GM19324 (cell line): Measurements from ENCODE around the gene NLN.
"Not testable (repeated sequence)": the region's sequence is repeated elsewhere in the genome, so short reads cannot be mapped to it uniquely, and the experiment has no call there.

Experiments
- ATAC-seq: cut with Tn5 transposase; IDR thresholded peaks from one replicate; pipeline ENCODE4 v1.9.1; 2021; ENCODE audit warnings: mild to moderate bottlenecking, moderate library complexity; ENCODE audit not compliant: unreplicated experiment, low FRiP score

The NLN gene

DNA sequence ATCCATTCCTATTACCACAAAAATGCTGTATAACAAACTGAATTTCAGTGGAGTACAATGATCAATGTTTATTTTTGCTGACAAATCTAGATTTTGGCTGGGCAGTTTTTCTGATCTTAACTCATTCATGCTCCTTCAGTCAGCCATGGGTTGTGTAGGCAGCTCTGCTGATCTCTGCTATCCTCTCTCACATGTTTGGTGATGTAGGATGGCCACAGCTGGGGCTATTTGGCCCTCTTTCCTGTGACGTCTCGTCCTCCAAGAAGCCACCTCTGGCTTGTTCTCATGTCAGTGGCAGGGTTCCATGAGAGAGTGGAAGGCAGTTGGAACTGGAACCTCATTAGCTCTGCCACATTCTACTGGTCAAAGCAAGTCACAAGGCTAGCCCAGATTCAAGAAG, 8.9 kb downstream of the NLN start:
- no peak for ATAC-seq

DNA sequence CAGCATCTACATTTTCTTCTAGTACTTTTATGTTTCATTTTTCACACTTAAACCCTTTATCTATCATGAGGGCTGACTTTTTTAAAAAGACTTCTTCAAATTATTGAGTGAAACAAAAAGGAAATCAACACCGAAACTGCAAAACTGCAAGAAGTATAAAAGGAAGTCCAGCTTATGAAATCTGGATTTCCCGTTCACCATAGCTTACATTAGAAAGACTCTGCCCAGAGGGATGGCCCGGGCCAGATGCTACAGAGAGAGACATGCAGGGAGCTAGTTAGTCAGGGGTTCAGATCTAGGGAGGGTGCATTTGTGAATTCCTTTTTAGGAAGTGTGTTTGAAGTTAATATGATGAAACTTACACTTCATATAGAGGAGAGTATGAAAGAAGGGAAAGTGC, 10.0 kb downstream of the NLN start:
- ATAC-seq, result not testable (repeated sequence)

DNA sequence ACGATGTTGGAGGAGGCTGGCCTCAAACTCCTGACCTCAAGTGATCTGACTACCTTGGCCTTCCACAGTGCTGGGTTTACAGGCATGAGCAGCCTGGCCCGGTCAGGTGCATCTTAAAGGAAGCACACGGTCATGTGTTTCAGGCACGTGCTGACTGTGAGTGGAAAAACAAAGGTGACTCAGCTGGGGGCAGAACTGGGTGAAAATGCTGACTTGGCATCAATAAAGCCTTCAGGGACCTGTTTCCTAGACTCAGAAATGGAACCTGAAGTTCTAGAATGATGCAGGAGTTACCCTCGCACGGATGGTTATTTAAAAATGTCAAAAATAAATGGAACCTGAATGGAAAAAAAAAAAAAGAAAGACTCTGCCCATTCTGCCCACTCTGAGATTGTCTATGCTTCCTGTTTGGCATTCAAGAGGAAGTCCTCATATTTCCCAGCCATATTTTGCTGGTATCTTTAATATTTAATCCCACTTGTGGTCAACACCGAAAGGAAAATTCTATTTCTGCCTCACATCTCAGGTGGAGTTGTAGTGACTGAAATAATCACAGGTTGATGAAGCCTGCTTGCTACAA, 12.3 kb downstream of the NLN start:
- ATAC-seq, result not testable (repeated sequence)

DNA sequence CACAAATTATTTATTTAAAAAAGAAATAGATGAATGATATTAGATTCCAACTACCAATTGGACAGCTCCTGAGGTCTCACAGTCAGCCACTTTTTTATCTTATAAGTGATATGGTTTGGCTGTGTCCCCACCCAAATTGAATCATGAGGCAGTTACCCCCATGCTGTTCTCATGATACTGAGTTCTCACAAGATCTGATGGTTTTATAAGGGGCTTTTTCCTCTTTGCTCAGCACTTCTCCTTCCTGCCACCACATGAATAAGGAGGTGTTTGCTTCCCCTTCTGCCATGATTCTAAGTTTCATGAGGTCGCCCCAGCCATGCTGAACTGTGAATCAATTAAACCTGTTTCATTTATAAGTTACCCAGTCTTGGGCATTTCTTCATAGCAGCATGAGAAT, 12.9 kb downstream of the NLN start:
- no peak for ATAC-seq

DNA sequence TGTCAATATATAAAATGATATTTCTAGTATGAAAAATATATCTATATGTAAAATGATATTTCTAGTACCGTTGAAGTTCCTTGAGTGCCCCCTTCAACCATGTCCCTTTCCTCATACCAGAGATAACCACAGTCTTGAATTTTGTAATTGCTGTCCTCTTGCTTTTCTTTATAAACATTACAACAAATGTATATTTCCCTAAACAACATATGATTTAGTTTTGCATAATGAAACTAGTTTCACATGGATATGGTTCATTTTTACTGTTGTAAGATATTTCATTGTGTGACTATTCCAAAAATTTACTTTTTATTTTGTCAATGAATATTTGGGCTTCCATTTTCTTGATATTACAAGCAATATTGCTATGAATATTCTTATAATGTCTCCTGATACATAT, 14.0 kb downstream of the NLN start:
- no peak for ATAC-seq

DNA sequence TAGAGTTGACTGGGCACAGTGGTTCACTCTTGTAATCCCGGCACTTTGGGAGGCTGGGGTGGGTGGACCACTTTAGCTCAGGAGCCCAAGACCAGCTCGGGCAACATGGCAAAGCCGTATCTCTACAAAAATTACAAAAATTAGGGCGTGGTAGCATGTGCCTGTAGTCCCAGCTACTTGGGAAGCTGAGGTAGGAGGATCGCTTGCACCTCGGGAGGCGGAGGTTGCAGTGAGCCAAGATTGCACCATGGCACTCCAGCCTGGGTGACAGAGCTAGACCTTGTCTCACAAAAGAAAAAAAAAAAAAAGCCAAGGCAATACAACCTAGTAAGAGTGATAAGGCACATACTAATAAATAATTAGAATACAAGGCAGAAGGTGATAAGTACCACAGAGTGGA, 15.8 kb downstream of the NLN start:
- ATAC-seq, result no peak

DNA sequence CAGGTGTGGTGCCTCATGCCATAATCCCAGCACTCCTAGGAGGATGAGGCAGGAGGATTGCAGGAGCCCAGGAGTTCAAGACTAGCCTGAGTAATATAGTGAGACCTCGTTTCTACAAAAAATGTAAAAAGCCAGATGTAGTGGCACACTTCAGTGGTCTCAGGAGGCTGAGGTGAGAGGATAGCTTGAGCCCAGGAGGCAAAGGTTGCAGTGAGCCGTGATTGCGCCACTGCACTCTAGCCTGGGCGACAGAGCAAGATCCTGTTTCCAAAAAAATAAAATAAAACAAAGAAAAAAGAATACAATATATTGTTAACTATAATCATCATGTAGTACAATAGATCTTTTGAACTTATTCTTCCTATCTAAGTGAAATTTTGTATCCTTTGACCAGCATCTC, 16.3 kb downstream of the NLN start:
- no peak for ATAC-seq

DNA sequence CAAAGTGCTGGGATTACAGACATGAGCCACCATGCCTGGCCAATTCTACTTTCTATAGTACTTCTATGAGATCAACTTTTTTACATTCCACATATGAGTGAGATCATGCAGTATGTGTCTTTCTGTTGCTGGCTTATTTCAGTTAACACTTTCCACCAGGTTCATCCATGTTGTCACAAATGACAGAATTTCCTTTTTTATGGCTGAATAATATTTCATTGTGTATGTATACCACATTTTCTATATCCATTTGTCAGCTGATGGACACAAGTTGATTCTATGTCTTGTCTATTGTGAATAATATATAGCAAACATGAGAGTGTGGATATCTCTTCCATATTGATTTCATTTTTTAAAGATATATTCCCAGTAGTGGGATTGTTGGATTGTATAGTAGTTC, 17.2 kb downstream of the NLN start:
- no peak for ATAC-seq

DNA sequence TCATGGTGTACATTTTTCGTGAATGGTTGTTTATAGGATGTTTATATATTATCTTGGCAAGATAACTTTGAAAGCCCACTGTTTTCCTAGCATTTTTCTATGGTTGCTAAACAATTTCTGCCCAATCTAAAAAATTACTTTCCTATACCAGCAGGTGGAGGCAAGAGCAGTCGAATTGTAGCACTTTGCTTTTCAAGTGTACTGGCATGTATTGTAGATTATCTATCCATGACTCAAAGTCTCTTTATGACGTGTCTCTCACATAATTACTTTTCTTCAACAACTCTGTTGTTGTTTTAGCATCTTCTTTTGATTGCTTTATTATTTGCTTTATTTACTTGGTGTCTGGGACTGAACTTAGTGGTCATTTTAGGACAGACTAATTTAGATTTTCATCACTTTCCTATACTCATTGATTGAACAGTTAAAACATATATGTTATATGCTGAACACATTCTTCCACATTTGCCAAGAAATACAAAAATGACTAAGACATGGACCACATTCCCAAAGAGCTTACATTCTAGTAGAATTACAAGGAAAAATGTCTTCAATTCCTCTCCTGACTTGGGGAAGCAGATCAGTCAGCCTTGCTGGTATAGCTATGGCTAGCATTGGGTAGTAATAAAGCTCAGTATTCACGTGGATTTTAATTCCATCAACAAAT, 20.7 kb downstream of the NLN start:
- no peak for ATAC-seq

DNA sequence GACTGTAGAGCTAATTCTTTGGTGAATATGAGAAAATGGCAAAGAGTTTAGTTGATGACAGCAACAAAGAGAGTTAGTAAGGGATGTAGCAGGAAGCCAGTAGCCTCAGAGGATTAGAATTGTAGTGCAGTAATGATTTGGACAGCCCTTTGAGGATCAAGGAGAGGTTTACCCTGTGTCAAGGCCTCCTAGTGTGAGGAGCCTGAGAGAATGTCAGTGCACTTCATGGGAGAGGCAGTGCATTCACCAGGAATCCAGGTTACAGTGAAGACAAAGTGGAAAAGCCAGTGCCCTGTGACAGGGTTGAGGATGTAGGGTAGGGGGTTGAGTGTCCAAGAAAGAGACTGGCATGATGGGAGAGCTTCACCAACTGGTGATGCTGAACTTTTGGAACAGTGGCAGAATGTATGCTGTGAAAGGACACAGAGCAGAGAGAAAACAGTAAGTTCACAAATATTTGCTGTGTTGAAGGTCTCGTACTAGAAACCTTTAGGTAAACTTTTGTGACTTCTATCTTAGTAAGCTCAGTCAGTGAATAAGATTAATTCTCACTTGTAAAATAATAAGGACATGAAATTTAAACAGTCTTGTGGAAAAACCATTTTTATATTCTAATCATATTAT, 27.3 kb downstream of the NLN start:
- ATAC-seq, result no peak

DNA sequence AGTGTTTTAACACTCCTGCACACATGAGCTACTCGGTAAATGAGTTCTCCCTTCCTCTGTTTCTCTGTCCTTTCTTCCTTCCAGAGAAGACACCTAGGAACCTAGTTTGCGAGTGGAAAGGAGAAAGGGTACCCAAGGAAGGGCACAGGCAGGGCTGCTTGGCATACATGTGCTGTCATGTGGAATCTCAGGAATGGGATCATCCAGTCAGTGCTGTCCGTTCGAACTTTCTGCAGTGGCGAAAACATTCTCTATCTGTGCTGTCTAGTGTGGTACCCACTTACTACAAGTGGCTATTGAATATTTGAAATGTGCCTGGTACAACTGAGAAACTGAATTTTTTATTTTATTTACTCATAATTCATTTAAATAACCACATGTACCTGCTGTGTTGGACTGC, 28.0 kb downstream of the NLN start:
- no peak for ATAC-seq

DNA sequence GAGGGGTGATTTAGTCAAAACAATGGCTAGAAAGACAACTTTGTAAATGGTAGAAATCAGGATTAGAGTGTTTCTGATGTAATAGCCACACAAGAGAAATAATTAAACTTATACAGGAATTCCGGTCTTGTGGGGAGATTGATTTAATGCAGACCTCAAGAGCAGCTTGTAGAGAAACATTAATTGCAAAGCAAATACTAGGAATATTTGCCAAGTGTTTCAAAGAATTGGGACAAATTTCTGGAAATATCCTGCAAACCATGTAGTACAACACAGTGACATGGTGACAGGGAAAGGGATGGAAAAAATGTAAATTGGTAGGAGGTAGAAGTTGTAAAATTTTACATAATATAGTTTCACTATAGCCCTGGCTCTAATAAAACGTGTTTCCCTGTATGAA, 28.9 kb downstream of the NLN start:
- ATAC-seq, result no peak

DNA sequence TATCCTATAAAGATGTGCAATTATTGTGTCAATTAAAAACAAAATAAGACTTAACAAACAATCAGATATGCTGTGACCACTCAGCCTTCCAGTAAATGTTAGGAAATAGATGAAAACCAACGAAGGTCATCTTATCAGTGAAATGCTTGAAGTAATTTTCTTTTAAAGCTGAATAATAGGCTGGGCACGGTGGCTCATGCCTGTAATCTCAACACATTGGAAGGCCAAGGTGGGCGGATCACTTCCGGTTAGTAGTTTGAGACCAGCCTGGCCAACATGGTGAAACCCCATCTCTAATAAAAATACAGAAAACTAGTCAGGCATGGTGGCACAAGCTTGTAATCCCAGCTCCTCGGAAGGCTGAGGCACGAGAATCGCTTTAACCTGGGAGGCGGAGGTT, 31.2 kb downstream of the NLN start:
- ATAC-seq, result no peak

DNA sequence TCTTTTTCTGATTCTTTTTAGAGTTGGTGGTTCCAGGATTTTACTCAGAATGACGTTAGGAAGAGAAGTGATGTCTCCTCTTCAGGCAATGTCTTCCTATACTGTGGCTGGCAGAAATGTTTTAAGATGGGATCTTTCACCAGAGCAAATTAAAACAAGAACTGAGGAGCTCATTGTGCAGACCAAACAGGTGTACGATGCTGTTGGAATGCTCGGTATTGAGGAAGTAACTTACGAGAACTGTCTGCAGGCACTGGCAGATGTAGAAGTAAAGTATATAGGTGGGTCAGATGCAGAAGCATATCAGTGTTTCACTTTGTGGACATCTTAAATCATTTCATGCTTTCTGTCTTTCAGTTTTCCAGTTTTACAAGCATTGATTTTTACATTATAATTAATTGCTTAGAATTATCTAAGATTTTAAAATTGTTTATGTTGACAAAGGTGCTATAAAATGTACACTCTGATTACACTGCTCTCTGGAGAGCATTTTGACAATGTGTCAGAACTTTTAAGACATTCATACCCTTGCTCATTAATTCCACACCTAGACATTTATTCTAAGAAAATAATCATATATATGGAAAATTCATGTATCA, 36.6 kb downstream of the NLN start:
- ATAC-seq, result no peak

DNA sequence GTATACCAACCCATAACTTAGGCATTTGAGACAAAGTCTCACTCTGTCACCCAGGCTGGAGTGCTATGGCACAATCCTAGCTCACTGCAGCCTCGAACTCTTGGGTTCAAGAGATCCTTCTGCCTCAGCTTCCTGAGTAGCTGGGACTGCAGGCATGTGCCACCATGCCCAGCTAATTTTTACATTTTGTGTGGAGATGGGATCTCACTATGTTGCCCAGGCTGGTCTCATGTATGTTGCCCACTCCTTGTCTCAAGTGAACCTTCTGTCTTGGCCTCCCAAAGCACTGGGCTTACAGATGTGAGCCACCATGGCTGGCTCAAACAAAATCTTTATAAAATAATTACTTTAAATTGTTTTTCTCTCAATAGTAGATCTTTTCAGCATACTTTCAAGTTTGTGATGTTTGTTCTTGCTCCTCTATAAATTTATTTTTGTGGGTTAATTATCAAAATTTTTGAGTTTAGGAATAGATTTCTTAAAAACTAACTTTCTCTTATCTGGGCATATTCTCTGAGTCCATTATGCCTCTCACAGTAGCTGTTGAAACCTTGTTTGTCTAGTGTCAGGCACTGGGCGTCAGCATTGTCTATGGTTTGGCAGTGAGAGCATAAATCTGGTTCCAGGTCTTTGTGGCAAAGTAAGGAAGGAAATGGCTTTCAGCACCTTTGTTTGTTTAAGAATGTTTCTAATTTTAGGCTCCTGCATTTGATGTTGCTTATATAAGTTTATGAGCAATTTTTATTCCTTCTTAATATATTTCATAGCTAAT, 38.7 kb downstream of the NLN start:
- peak; percentile 80 for ATAC-seq

DNA sequence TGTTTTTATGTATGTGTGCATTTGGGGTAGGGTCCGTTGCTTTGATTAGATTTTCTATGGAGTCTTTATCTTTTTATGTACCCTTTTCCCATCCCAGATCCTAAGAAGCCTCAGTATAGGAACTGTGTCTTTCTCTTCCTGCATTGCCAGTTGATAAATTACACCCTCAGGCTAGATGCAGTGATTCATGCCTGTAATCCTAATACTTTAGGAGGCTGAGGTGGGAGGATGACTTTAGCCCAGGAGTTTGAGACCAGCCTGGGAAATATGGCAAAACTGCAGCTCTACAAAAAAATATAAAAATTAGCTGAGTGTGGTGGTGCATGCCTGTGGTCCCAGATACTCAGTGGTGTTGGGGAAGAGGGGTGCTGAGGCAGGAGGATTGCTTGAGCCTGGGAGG, 40.2 kb downstream of the NLN start:
- ATAC-seq, result no peak

DNA sequence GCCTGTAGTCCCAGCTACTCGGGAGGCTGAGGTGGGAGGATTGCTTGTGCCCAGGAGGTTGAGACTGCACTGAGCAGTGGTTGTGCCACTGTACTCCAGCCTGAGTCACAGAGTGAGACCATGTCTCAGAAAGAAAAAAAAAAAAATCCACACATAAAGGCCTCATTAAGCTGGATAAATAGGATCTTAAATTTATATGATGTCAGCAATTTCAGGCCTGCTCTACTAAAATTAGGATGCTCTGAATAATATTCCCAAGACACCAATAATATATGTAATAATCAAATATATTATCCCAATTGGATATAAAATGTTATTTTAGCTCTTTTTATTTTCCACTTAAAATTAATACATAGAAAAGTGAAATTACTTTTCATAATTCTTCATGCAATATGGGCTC, 43.6 kb downstream of the NLN start:
- no peak for ATAC-seq

DNA sequence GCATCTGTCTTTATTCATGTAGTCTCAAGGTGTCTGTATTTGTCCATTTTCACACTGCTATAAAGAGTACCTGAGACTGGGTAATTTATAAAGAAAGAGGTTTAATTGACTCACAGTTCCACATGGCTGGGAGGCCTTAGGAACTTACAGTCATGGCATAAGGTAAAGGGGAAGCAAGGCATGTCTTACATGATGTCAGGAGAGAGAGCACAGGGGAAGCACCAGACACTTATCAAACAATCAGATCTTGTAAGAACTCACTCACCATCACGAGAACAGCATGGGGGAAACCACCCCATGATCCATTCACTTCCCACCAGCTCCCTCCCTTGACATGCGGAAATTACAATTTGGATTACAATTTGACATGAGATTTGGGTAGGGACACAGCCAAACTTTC, 44.2 kb downstream of the NLN start:
- no peak for ATAC-seq

DNA sequence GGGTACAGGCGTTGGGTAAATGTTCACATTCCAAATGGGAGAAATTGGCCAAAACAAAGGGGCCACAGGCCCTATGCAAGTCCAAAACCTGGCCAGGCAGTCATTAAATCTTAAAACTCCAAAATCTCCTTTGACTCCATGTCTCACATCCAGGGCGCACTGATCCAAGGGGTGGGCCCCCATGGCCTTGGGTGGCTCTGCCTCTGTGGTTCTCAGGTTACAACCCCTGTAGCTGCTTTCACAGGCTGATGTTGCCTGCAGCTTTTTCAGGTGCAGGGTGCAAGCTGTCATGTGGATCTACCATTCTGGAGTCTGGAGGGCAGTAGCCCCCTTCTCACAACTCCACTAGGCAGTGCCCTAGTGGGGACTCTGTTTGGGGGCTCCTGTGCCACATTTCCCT, 44.8 kb downstream of the NLN start:
- no peak for ATAC-seq

DNA sequence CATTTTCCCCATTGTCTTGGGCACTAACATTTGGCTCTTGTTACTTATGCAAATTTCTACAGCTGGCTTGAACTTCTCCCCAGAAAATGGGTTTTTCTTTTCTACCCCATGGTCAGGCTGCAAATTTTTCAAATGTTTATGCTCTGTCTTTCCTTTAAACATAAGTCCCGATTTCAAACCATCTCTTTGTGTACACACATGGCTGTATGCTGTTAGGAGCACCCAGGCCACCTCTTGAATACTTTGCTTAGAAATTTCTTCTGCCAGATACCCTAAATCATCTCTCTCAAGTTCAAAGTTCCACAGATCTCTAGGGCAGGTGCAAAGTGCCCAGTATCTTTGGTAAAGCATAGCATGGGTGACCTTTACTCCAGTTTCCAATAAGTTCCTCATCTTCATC, 45.6 kb downstream of the NLN start:
- ATAC-seq, result no peak

DNA sequence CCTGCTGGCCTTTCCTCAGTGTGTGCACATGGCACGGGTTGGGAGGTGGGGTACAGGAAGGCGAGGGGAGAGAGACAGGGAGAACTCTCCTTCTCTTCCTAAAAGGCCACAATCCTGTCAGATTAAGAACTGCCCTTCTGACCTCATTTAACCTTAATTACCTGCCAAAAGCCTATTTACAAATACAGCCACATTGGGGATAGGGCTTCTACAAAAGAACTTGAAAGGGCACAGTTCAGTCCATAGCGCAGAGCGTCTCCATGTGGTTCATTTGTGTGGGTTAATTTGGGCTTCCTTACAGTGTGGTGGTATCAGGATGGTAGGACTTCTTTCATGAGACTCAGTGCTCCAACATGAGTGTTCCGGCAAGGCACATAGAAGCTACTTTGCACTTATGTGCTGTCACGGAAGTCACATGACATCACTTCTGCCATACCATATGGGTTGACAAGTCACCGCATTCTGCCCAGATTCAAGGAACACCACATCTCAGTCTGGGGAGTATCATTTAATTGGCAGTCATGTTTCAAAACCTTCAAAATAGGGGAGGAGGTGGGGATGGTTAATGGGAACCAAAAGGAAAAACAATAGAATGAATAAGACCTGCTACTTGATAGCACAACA, 46.8 kb downstream of the NLN start:
- ATAC-seq, result no peak
